Trophoblast cell (in vitro differentiated cells and primary cell): ENCODE results near the gene UBE2C. TPM values are rescaled to one million over a fixed set of nuclear protein-coding genes. Genes with fewer than 3 reads are reported as not detected.
"Not testable (repeated sequence)": the region's sequence is repeated elsewhere in the genome, so short reads cannot be mapped to it uniquely, and the experiment has no call there.

Source experiments
- DNase-seq, 2 donors: peaks; one replicate each; pipeline ENCODE4 v3.0.0-alpha.2; 2016
- H2AFZ ChIP-seq: 2 replicates; pipeline ENCODE4 v1.6.1; 2013; ENCODE audit warnings: low read length, moderate library complexity, mild to moderate bottlenecking; ENCODE audit not compliant: insufficient read depth, poor library complexity
- H2AK5ac ChIP-seq: 2 replicates; pipeline ENCODE4 v1.6.1; 2013; ENCODE audit warnings: mild to moderate bottlenecking, low read length
- H2BK120ac ChIP-seq: 2 replicates; pipeline ENCODE4 v1.6.1; 2013; ENCODE audit warnings: low read length, mild to moderate bottlenecking, moderate library complexity; ENCODE audit not compliant: insufficient read depth, poor library complexity
- H2BK12ac ChIP-seq: 2 replicates; pipeline ENCODE4 v1.6.1; 2013; ENCODE audit warnings: mild to moderate bottlenecking, low read length, moderate library complexity
- H2BK5ac ChIP-seq: 2 replicates; pipeline ENCODE4 v1.6.1; 2013; ENCODE audit warnings: low read length, low read depth, moderate library complexity, mild to moderate bottlenecking; ENCODE audit not compliant: poor library complexity
- H3K14ac ChIP-seq: 2 replicates; pipeline ENCODE4 v1.6.1; 2013; ENCODE audit warnings: mild to moderate bottlenecking, low read length
- H3K18ac ChIP-seq: 2 replicates; pipeline ENCODE4 v1.6.1; 2013; ENCODE audit warnings: mild to moderate bottlenecking, low read length
- H3K23ac ChIP-seq: 2 replicates; pipeline ENCODE4 v1.6.1; 2013; ENCODE audit warnings: low read length
- H3K27ac ChIP-seq: 2 replicates; pipeline ENCODE4 v1.5.1; 2013; ENCODE audit warnings: low read depth, mild to moderate bottlenecking, inconsistent platforms, low read length, moderate library complexity
- H3K27me3 ChIP-seq: 2 replicates; pipeline ENCODE4 v1.6.1; 2013; ENCODE audit warnings: inconsistent platforms, mild to moderate bottlenecking, low read length, moderate library complexity; ENCODE audit not compliant: insufficient read depth
- H3K36me3 ChIP-seq, 2 experiments: 1 replicate in 1 of 2; 2 replicates in 1 of 2; pipeline ENCODE4 v1.6.1; 2013; ENCODE audit warnings: low read length in 2 of 2, mild to moderate bottlenecking in 2 of 2, moderate library complexity in 1 of 2; ENCODE audit not compliant: insufficient read depth in 2 of 2, control insufficient read depth in 1 of 2
- H3K4ac ChIP-seq: 2 replicates; pipeline ENCODE4 v1.6.1; 2013; ENCODE audit warnings: low read depth, mild to moderate bottlenecking, low read length, moderate library complexity
- H3K4me1 ChIP-seq, 2 experiments: 1 replicate in 1 of 2; 2 replicates in 1 of 2; pipeline ENCODE4 v1.6.1; 2013; ENCODE audit warnings: low read length in 2 of 2, mild to moderate bottlenecking in 2 of 2, moderate library complexity in 1 of 2; ENCODE audit not compliant: insufficient read depth in 2 of 2, control insufficient read depth in 1 of 2
- H3K4me2 ChIP-seq: 2 replicates; pipeline ENCODE4 v1.6.1; 2013; ENCODE audit warnings: inconsistent platforms, mild to moderate bottlenecking, low read length, moderate library complexity
- H3K4me3 ChIP-seq: 2 replicates; pipeline ENCODE4 v1.5.1; 2013; ENCODE audit warnings: mild to moderate bottlenecking, low read depth, low read length, inconsistent platforms
- H3K79me1 ChIP-seq: one replicate; pipeline ENCODE4 v1.6.1; 2013; ENCODE audit warnings: low read length
- H3K79me2 ChIP-seq: 2 replicates; pipeline ENCODE4 v1.6.1; 2013; ENCODE audit warnings: low read length, mild to moderate bottlenecking; ENCODE audit not compliant: control insufficient read depth, insufficient read depth, poor library complexity
- H3K9ac ChIP-seq: 2 replicates; pipeline ENCODE4 v1.6.1; 2013; ENCODE audit warnings: mild to moderate bottlenecking, low read length
- H3K9me3 ChIP-seq: 2 replicates; pipeline ENCODE4 v1.6.1; 2013; ENCODE audit warnings: low read depth, mild to moderate bottlenecking, control low read depth, inconsistent platforms, low read length; ENCODE audit not compliant: insufficient read depth
- H4K12ac ChIP-seq: 2 replicates; pipeline ENCODE4 v1.6.1; 2013; ENCODE audit warnings: low read depth, mild to moderate bottlenecking, low read length, moderate library complexity
- H4K8ac ChIP-seq: 2 replicates; pipeline ENCODE4 v1.6.1; 2013; ENCODE audit warnings: low read depth, mild to moderate bottlenecking, low read length, moderate library complexity
- H4K91ac ChIP-seq: one replicate; pipeline ENCODE4 v1.6.1; 2013; ENCODE audit warnings: low read depth, mild to moderate bottlenecking, low read length, moderate library complexity
- WGBS: extraction: QIAGEN DNeasy Blood & Tissue Kit; methylation state at CpG from one replicate; pipeline ENCODE4 v1.1.7; 2013; ENCODE audit warnings: missing lambda C conversion rate; ENCODE audit not compliant: insufficient read length, insufficient coverage; ENCODE audit errors: extremely low coverage; 5-methylcytosine and 5-hydroxymethylcytosine counted together
- polyA plus RNA-seq: library from polyadenylated mRNA; stranded (reverse); fragments of 200-250 nt; gene quantifications from 2 replicates; pipeline ENCODE4 v1.2.3, GENCODE V29; 2013

UBE2C gene
- polyA plus RNA-seq: 171 and 186 TPM in 2 replicates

DNA sequence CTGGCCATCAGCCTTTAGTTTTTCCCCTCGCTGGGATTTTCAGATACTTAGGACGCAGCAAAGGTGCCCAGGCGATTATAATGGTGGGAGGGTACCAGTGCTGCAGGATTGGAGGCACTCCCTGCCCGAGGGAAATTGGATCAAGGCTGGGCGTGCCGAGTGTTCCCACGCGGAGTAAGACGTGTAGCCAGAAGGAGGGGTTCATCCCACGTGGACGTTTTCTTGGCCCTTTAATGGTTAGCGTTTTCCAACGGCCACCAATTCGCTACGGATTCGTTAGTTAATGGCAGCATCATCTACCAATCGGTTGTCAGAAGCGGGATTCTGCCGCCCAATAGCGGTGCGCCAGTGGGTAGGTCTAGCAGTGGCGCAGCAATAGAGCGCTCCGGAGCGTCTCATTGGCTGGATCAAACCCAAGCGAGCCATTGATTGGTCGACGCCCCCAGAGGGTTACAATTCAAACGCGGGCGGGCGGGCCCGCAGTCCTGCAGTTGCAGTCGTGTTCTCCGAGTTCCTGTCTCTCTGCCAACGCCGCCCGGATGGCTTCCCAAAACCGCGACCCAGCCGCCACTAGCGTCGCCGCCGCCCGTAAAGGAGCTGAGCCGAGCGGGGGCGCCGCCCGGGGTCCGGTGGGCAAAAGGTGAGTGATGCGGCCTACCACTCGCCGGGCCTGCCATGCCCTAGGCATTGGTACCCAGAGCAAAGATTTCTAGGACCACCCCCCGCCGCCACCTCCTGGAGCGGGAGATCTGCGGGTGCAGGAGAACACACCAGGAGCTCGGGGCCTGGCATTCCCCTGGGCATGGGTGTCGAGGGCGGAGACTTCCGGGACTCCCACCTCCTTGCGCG, at the start of gene UBE2C:
Gene UBE2C (plus strand): TSS at position 488 of the 849 bp plus-strand sequence. CDS start 52 bp downstream, at position 540.
- Histone ChIP-seq H3K79me1 (peaks cover 6% of the 10 kb centered on the region), H4K12ac (peak within 1 kb of the TSS; percentile 21), H4K8ac (peak within 1 kb of the TSS; percentile 88), H3K79me2 (peaks cover 10% of the 10 kb centered on the region), H3K9me3 (no peaks in the 10 kb centered on the region), H3K14ac (peak within 1 kb of the TSS; percentile 80), H3K23ac (no peak within 1 kb of the TSS), H3K9ac (peak within 1 kb of the TSS; percentile 85), H4K91ac (peak within 1 kb of the TSS; percentile 89), H3K4me1 (peaks cover 4 to 11% of the 10 kb centered on the region in 2 experiments), H3K27me3 (no peaks in the 10 kb centered on the region), H2BK12ac (no peak within 1 kb of the TSS), H2BK120ac (peak within 1 kb of the TSS; percentile 82), H3K36me3 (peaks cover 26 to 49% of the 10 kb centered on the region in 2 experiments), H2BK5ac (peak within 1 kb of the TSS; percentile 58), H2AK5ac (peak within 1 kb of the TSS; percentile 61), H3K4me3 (peak within 1 kb of the TSS; percentile 93), H3K4ac (peak within 1 kb of the TSS; percentile 96), H3K18ac (peak within 1 kb of the TSS; percentile 81), H3K4me2 (peak within 1 kb of the TSS; percentile 88), H3K27ac (peak within 1 kb of the TSS; percentile 31), H2AFZ (peak within 1 kb of the TSS; percentile 86)
- no CpG with 5 or more reads among the region's 65 CpGs for WGBS
- peak; percentile 99 to 100 for DNase-seq

- not testable (repeated sequence) for H2BK5ac ChIP-seq, H3K23ac ChIP-seq
Observed at GRCh38 chr20:45764618-45765282, 47.7 kb upstream of the UBE2C start.

GRCh38 chr20:45765307-45765875, 47.1 kb upstream of the UBE2C start:
- H3K18ac ChIP-seq: no peak overlapping the region
- no peak overlapping the region for H2BK12ac ChIP-seq
- DNase-seq: no peak
- H2BK120ac ChIP-seq: no peak overlapping the region
- no peak overlapping the region for H3K27ac ChIP-seq
- H3K9ac ChIP-seq: no peak overlapping the region
- H3K23ac ChIP-seq: no peak overlapping the region
- no peaks in the 10 kb centered on the region for H3K4me1 ChIP-seq
- H4K8ac ChIP-seq: no peak overlapping the region
- H3K4ac ChIP-seq: no peak overlapping the region
- no peak overlapping the region for H3K14ac ChIP-seq
- H3K27me3 ChIP-seq: no peaks in the 10 kb centered on the region
- no peaks in the 10 kb centered on the region for H3K36me3 ChIP-seq
- no peaks in the 10 kb centered on the region for H3K79me1 ChIP-seq
- H3K4me3 ChIP-seq: no peak overlapping the region
- H2AK5ac ChIP-seq: no peak overlapping the region
- no peaks in the 10 kb centered on the region for H3K9me3 ChIP-seq
- no peak overlapping the region for H2AFZ ChIP-seq
- H4K12ac ChIP-seq: no peak overlapping the region
- H3K4me2 ChIP-seq: no peak overlapping the region
- H2BK5ac ChIP-seq: no peak overlapping the region
- H4K91ac ChIP-seq: no peak overlapping the region
- H3K79me2 ChIP-seq: no peaks in the 10 kb centered on the region
- no CpG with 5 or more reads among the region's 4 CpGs for WGBS

More at GRCh38 chr20:45764618-45765282, 47.7 kb upstream of the UBE2C start:
- DNase-seq, H3K4me1 ChIP-seq, H4K91ac ChIP-seq, H2AFZ ChIP-seq, H2BK12ac ChIP-seq, H3K36me3 ChIP-seq, H3K4ac ChIP-seq, H3K14ac ChIP-seq, H3K79me2 ChIP-seq, H3K79me1 ChIP-seq, H2BK120ac ChIP-seq, H4K8ac ChIP-seq, H3K18ac ChIP-seq, H2AK5ac ChIP-seq, H4K12ac ChIP-seq, H3K9me3 ChIP-seq, H3K27ac ChIP-seq, H3K27me3 ChIP-seq, H3K9ac ChIP-seq, H3K4me3 ChIP-seq, H3K4me2 ChIP-seq: not testable (repeated sequence)
- 100% methylated on average over 2 of the region's 13 CpGs for WGBS

GRCh38 chr20:45765980-45766379, 46.5 kb upstream of the UBE2C start:
- no peak overlapping the region for H3K4me3 ChIP-seq
- WGBS: no CpG with 5 or more reads among the region's 3 CpGs

More at GRCh38 chr20:45765980-45766379, 46.5 kb upstream of the UBE2C start:
- H4K91ac ChIP-seq: no peak overlapping the region
- H3K23ac ChIP-seq: no peak overlapping the region
- H4K8ac ChIP-seq: no peak overlapping the region
- no peak overlapping the region for H2AK5ac ChIP-seq
- H3K9me3 ChIP-seq: no peaks in the 10 kb centered on the region
- no peak overlapping the region for H3K18ac ChIP-seq
- DNase-seq: no peak
- no peaks in the 10 kb centered on the region for H3K79me1 ChIP-seq
- H3K4me2 ChIP-seq: no peak overlapping the region
- H2BK12ac ChIP-seq: no peak overlapping the region
- H3K27me3 ChIP-seq: no peaks in the 10 kb centered on the region
- H3K4ac ChIP-seq: no peak overlapping the region
- no peak overlapping the region for H2BK5ac ChIP-seq
- no peak overlapping the region for H3K14ac ChIP-seq
- H3K9ac ChIP-seq: no peak overlapping the region
- no peak overlapping the region for H2AFZ ChIP-seq
- H4K12ac ChIP-seq: no peak overlapping the region
- no peaks in the 10 kb centered on the region for H3K36me3 ChIP-seq
- no peaks in the 10 kb centered on the region for H3K4me1 ChIP-seq
- H3K27ac ChIP-seq: no peak overlapping the region
- H3K79me2 ChIP-seq: no peaks in the 10 kb centered on the region
- no peak overlapping the region for H2BK120ac ChIP-seq
